ENCODE data around the gene RET.

- no peak for TF ChIP-seq ZBTB49 (tag by site-specific recombination; IDR thresholded peaks at IDR 0.05; ENCODE audit: low read depth)
- TF ChIP-seq CTCF (tag by site-specific recombination; IDR thresholded peaks at IDR 0.05) = no peak
These were observed 15.1 kb upstream of the RET start for GRCh38 chr10:43061760-43062159.

Data from HEK293 (cell line).